Thyroid gland (tissue), 4 donors: ENCODE measurements around the gene ARHGAP45. TPM values are rescaled to one million over a fixed set of nuclear protein-coding genes. Genes with fewer than 3 reads are reported as not detected.

Experiments
- DNase-seq, 2 donors: peaks; one replicate each; pipeline ENCODE4 v3.0.0-alpha.2; 2019
- H3K27ac ChIP-seq, 3 donors: fragments of 200-600 bp; sonication (generic); 1 replicate in 2 of 3; 2 replicates in 1 of 3; pipeline ENCODE4 v1.5.1; 2016 to 2019; ENCODE audit warnings: mild to moderate bottlenecking in 1 of 3, moderate library complexity in 1 of 3
- H3K27me3 ChIP-seq: fragments of 200-600 bp; sonication (generic); one replicate; pipeline ENCODE4 v1.5.1; 2019
- H3K36me3 ChIP-seq, 2 donors: fragments of 200-600 bp; sonication (generic); one replicate each; pipeline ENCODE4 v1.5.1; 2016 to 2019
- H3K4me1 ChIP-seq, 2 donors: fragments of 200-600 bp; sonication (generic); one replicate each; pipeline ENCODE4 v1.5.1; 2017 to 2019
- H3K4me3 ChIP-seq, 3 donors: fragments of 200-600 bp; sonication (generic); replicated peaks in 1 of 3; 1 replicate in 2 of 3; 2 replicates in 1 of 3; pipeline ENCODE4 v1.5.1; 2016; ENCODE audit warnings: mild to moderate bottlenecking in 1 of 3
- H3K9me3 ChIP-seq: fragments of 200-600 bp; sonication (generic); one replicate; pipeline ENCODE4 v1.5.1; 2017
- CTCF ChIP-seq, 6 experiments: fragments of 200-600 bp in 3 of 6; fragments of 450-650 bp in 3 of 6; sonication (generic) in 3 of 6; IDR thresholded peaks; one replicate each; pipeline ENCODE4 v1.5.1; 2016 to 2019; ENCODE audit warnings: antibody characterized with exemption in 6 of 6, mild to moderate bottlenecking in 2 of 6, inconsistent platforms in 1 of 6, moderate library complexity in 1 of 6
- POLR2A ChIP-seq, 2 donors: fragments of 450-650 bp; IDR thresholded peaks; one replicate each; pipeline ENCODE4 v1.6.1; 2017; ENCODE audit warnings: antibody characterized with exemption in 2 of 2, mild to moderate bottlenecking in 2 of 2, moderate library complexity in 1 of 2
- WGBS, 2 donors: methylation state at CpG; one replicate each; pipeline ENCODE4 v1.1.5; 2017; 5-methylcytosine and 5-hydroxymethylcytosine counted together
- intact Hi-C: fragments of 100-400 bp; cut with DNase I; formaldehyde crosslinking; loops from one replicate; pipeline ENCODE4 v1.15.1; 2023
- total RNA-seq, 4 donors: library from RNA; depleted of rRNA; stranded (reverse); fragments of >200 nt; gene quantifications; one replicate each; pipeline ENCODE4 v1.2.3, GENCODE V29; 2016

The ARHGAP45 gene
- total RNA-seq, 4 donors from 2014 or later: 11.5 to 19.8 (median 14.4) TPM

- no peaks in the 10 kb centered on the region for H3K9me3 ChIP-seq
- no peaks in the 10 kb centered on the region for H3K36me3 ChIP-seq
- peaks cover 5% of the 10 kb centered on the region for H3K27me3 ChIP-seq
- intact Hi-C loops: no loop called here
- WGBS, 2 donors: 64 to 99% methylated on average over 22 to 26 of the region's 37 CpGs
- TF ChIP-seq POLR2A (IDR thresholded peaks at IDR 0.05) (no peak), CTCF (IDR thresholded peaks at IDR 0.05) (no peak)
- no peak overlapping the region for H3K27ac ChIP-seq
- DNase-seq: no peak
- no peak overlapping the region for H3K4me3 ChIP-seq
- peaks cover 3 to 34% of the 10 kb centered on the region in 2 donors for H3K4me1 ChIP-seq
Observed at GRCh38 chr19:1063030-1063908, 3.7 kb upstream of the ARHGAP45 start.

GRCh38 chr19:1063909-1064660 is 2.9 kb upstream of the ARHGAP45 start:
- TF ChIP-seq POLR2A (IDR thresholded peaks at IDR 0.05) (no peak), CTCF (IDR thresholded peaks at IDR 0.05) (no peak)
- no peaks in the 10 kb centered on the region for H3K36me3 ChIP-seq
- no peaks in the 10 kb centered on the region for H3K9me3 ChIP-seq
- intact Hi-C loops: no loop called here
- DNase-seq: no peak
- no peak overlapping the region for H3K4me3 ChIP-seq
- peaks cover 3 to 34% of the 10 kb centered on the region in 2 donors for H3K4me1 ChIP-seq
- 68 to 89% methylated on average over 28 to 37 of the region's 37 CpGs for WGBS, 2 donors
- H3K27ac ChIP-seq: no peak overlapping the region
- peaks cover 5% of the 10 kb centered on the region for H3K27me3 ChIP-seq

- no peaks in the 10 kb centered on the region for H3K36me3 ChIP-seq
- DNase-seq: peak; percentile 59 to 68
- H3K27me3 ChIP-seq: peaks cover 11% of the 10 kb centered on the region
- no peaks in the 10 kb centered on the region for H3K9me3 ChIP-seq
- 14 to 22% methylated on average over 26 to 29 of the region's 60 CpGs for WGBS, 2 donors
- no peak for TF ChIP-seq POLR2A (IDR thresholded peaks at IDR 0.05)
- TF ChIP-seq CTCF (IDR thresholded peaks at IDR 0.05): peak; percentile 45 to 94 (median 82)
- H3K4me3 ChIP-seq: no peak overlapping the region
- intact Hi-C loops: no loop called here
- peaks cover 3 to 37% of the 10 kb centered on the region in 2 donors for H3K4me1 ChIP-seq
- no peak overlapping the region for H3K27ac ChIP-seq
Observed at GRCh38 chr19:1064661-1065605, 2.0 kb upstream of the ARHGAP45 start.

GRCh38 chr19:1065606-1066109 is 1.3 kb upstream of the ARHGAP45 start:
- WGBS, 2 donors: 62 to 71% methylated on average over 8 to 16 of the region's 17 CpGs
- intact Hi-C loops: no loop called here
- Histone ChIP-seq H3K36me3 (no peaks in the 10 kb centered on the region), H3K27me3 (peaks cover 15% of the 10 kb centered on the region), H3K4me1 (peaks cover 3 to 37% of the 10 kb centered on the region in 2 donors), H3K9me3 (no peaks in the 10 kb centered on the region), H3K4me3 (no peak overlapping the region), H3K27ac (no peak overlapping the region)
- no peak for DNase-seq
- TF ChIP-seq CTCF (IDR thresholded peaks at IDR 0.05): no peak
- no peak for TF ChIP-seq POLR2A (IDR thresholded peaks at IDR 0.05)
